A673 (cell line): Measurements from ENCODE around the gene PPP1R17.

ENCODE experiments used
- EZH2 ChIP-seq: fragments of 200-600 bp; sonication (generic); IDR thresholded peaks from 2 replicates; pipeline ENCODE4 v1.6.1; 2017; ENCODE audit warnings: borderline replicate concordance, low read depth, mild to moderate bottlenecking, mixed read lengths, antibody characterized with exemption, low read length; ENCODE audit not compliant: poor library complexity, severe bottlenecking
- TF ChIP-seq, protein P1 (sequence below): fragments of 300-800, 200-600 bp; sonication (generic); conservative IDR thresholded peaks from 2 replicates; pipeline ENCODE4 v1.5.1; 2017; ENCODE audit warnings: low read depth, mild to moderate bottlenecking, antibody characterized with exemption, low read length, moderate library complexity, mixed read lengths

- TF ChIP-seq, protein P1, sequence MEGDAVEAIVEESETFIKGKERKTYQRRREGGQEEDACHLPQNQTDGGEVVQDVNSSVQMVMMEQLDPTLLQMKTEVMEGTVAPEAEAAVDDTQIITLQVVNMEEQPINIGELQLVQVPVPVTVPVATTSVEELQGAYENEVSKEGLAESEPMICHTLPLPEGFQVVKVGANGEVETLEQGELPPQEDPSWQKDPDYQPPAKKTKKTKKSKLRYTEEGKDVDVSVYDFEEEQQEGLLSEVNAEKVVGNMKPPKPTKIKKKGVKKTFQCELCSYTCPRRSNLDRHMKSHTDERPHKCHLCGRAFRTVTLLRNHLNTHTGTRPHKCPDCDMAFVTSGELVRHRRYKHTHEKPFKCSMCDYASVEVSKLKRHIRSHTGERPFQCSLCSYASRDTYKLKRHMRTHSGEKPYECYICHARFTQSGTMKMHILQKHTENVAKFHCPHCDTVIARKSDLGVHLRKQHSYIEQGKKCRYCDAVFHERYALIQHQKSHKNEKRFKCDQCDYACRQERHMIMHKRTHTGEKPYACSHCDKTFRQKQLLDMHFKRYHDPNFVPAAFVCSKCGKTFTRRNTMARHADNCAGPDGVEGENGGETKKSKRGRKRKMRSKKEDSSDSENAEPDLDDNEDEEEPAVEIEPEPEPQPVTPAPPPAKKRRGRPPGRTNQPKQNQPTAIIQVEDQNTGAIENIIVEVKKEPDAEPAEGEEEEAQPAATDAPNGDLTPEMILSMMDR: no peak
- no peak for TF ChIP-seq EZH2
Measured at GRCh38 chr7:31710171-31710570, 23.2 kb downstream of the PPP1R17 start.
